Hepatocyte (in vitro differentiated cells): Measurements from ENCODE around the gene ALG3.

Experiments used
- EZH2 ChIP-seq: fragments of 200-600 bp; sonication (generic); IDR thresholded peaks from 2 replicates; pipeline ENCODE4 v1.6.1; 2016; ENCODE audit warnings: antibody characterized with exemption, mild to moderate bottlenecking, borderline replicate concordance
- EZH2phosphoT487 ChIP-seq: fragments of 200-600 bp; sonication (generic); IDR thresholded peaks from one replicate; pipeline ENCODE4 v1.6.1; 2018; ENCODE audit warnings: antibody characterized with exemption, mild to moderate bottlenecking, low read depth, moderate library complexity; ENCODE audit not compliant: unreplicated experiment, severe bottlenecking
- TF ChIP-seq, protein P1 (sequence below): fragments of 200-600 bp; sonication (generic); IDR thresholded peaks from 2 replicates; pipeline ENCODE4 v1.5.1; 2016; ENCODE audit warnings: antibody characterized with exemption, mild to moderate bottlenecking; ENCODE audit not compliant: poor library complexity

DNA sequence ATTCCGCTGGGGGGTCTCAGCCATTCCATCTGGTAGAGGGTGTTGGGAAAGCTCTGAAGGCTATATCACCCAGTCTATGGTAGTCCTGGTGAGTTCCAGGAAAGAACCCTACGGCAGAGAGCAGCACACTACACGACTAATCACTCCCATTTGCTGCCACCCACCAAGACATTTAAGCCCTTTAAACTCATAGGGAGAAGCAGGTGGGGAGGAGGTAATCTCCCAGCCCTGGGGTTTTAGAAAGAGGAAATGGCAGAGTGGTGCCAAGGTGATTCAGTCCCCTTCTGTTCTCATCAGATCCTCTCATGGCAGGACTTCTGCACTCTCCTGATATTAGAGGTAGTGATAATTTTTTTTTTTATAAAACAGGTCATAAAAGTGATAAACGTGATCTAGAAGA, 29.9 kb downstream of the ALG3 start:
- TF ChIP-seq, protein P1, sequence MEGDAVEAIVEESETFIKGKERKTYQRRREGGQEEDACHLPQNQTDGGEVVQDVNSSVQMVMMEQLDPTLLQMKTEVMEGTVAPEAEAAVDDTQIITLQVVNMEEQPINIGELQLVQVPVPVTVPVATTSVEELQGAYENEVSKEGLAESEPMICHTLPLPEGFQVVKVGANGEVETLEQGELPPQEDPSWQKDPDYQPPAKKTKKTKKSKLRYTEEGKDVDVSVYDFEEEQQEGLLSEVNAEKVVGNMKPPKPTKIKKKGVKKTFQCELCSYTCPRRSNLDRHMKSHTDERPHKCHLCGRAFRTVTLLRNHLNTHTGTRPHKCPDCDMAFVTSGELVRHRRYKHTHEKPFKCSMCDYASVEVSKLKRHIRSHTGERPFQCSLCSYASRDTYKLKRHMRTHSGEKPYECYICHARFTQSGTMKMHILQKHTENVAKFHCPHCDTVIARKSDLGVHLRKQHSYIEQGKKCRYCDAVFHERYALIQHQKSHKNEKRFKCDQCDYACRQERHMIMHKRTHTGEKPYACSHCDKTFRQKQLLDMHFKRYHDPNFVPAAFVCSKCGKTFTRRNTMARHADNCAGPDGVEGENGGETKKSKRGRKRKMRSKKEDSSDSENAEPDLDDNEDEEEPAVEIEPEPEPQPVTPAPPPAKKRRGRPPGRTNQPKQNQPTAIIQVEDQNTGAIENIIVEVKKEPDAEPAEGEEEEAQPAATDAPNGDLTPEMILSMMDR, result no peak
- no peak for TF ChIP-seq EZH2phosphoT487
- no peak for TF ChIP-seq EZH2
